ENCODE results near the gene SOX11. TPM values are rescaled to one million over a fixed set of nuclear protein-coding genes. Genes with fewer than 3 reads are reported as not detected.
"Not testable (repeated sequence)": the region's sequence is repeated elsewhere in the genome, so short reads cannot be mapped to it uniquely, and the experiment has no call there.

Gene SOX11
- total and polyA plus RNA-seq, 3 donors from 2014 or later = 0.05 to 0.08 (median 0.06) TPM

DNA sequence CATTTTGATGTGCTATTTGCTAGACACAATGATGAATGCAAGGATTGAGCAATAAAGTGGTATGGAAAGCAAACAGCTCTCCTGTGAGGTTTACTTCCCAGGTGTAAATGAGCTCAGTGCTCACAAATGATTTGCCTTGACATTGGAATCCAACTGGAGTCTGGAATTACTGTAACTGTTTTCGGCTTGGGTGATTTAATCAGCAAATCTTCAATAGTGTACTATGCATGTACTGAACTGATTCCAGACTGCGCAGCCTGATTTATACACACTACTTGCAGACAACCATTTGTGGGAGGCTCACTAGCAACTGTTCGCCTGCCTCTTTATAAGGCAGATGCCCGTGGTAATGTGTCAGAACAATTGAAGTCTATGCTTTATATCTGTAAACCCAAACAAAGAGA is 27.9 kb upstream of the SOX11 start:
- DNase-seq = no peak

DNA sequence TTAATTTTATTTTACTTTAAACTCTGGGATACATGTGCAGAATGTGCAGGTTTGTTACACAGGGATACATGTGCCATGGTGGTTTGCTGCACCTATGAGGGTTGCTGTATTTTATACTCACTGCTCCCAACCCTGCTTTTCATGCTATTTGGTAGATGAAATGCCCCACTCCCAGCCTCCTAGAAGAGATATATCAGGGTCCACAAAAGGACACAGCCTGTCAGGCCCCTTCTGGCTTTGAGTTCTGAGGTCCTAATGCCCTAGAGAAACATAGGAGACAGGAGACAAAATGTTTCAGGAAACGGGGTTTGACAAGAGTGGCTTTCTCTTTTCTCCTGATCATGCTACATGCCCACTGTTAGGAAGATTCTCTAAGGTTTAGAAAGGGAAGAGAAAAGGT is 27.1 kb upstream of the SOX11 start:
- no peaks in the 10 kb centered on the region for H3K4me1 ChIP-seq
- no peaks in the 10 kb centered on the region for H3K9me3 ChIP-seq
- no peak for TF ChIP-seq POLR2A (IDR thresholded peaks at IDR 0.05)
- TF ChIP-seq, protein P1, sequence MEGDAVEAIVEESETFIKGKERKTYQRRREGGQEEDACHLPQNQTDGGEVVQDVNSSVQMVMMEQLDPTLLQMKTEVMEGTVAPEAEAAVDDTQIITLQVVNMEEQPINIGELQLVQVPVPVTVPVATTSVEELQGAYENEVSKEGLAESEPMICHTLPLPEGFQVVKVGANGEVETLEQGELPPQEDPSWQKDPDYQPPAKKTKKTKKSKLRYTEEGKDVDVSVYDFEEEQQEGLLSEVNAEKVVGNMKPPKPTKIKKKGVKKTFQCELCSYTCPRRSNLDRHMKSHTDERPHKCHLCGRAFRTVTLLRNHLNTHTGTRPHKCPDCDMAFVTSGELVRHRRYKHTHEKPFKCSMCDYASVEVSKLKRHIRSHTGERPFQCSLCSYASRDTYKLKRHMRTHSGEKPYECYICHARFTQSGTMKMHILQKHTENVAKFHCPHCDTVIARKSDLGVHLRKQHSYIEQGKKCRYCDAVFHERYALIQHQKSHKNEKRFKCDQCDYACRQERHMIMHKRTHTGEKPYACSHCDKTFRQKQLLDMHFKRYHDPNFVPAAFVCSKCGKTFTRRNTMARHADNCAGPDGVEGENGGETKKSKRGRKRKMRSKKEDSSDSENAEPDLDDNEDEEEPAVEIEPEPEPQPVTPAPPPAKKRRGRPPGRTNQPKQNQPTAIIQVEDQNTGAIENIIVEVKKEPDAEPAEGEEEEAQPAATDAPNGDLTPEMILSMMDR (IDR thresholded peaks at IDR 0.05) = no peak
- WGBS, 2 donors = 76 to 81% methylated on average over 1 of the region's 1 CpG
- H3K27ac ChIP-seq = no peak overlapping the region
- DNase-seq = no peak
- H3K27me3 ChIP-seq = no peaks in the 10 kb centered on the region
- intact Hi-C loops (cut with DNase I; ENCODE audit: low total_unique reads) = no loop called here
- no peaks in the 10 kb centered on the region for H3K36me3 ChIP-seq (ENCODE audit: low read depth, missing control alignments)
- no peak overlapping the region for H3K4me3 ChIP-seq

More for the DNA sequence above, 27.9 kb upstream of the SOX11 start:
- Histone ChIP-seq H3K4me3 (no peak overlapping the region), H3K4me1 (no peaks in the 10 kb centered on the region), H3K36me3 (ENCODE audit: low read depth, missing control alignments) (no peaks in the 10 kb centered on the region), H3K27me3 (no peaks in the 10 kb centered on the region), H3K9me3 (no peaks in the 10 kb centered on the region), H3K27ac (no peak overlapping the region)
- WGBS, 2 donors = 88 to 93% methylated on average over 4 of the region's 4 CpGs
- TF ChIP-seq POLR2A (IDR thresholded peaks at IDR 0.05) = no peak
- TF ChIP-seq, protein P1 (IDR thresholded peaks at IDR 0.05) = no peak
- intact Hi-C loops (cut with DNase I; ENCODE audit: low total_unique reads) = no loop called here

DNA sequence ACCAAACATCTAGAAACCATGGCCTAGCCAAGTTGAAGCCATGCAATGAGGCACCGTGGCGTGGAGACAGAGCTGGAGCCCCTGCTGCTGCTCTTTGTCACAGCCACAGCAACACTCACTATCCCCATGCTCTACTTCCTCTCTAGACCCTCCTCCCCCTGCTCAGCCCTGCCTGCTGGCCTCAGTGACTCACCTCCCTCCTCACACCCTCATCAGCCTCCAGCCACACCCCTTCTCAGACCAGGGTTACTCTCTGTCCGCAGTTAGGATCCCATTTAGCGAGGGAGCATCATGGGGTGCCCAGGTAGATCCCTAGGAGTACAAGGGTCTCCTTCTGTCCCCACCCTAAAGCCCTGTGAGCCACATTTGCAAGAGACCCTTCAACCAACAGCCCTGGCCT is 25.4 kb upstream of the SOX11 start:
- TF ChIP-seq POLR2A (IDR thresholded peaks at IDR 0.05) = no peak
- TF ChIP-seq, protein P1 (IDR thresholded peaks at IDR 0.05) = no peak
- WGBS, 2 donors = 95 to 100% methylated on average over 3 to 4 of the region's 4 CpGs
- H3K27ac ChIP-seq = no peak overlapping the region
- intact Hi-C loops (cut with DNase I; ENCODE audit: low total_unique reads) = no loop called here
- H3K4me3 ChIP-seq = no peak overlapping the region
- H3K36me3 ChIP-seq (ENCODE audit: low read depth, missing control alignments) = no peaks in the 10 kb centered on the region
- no peaks in the 10 kb centered on the region for H3K4me1 ChIP-seq
- no peaks in the 10 kb centered on the region for H3K27me3 ChIP-seq
- H3K9me3 ChIP-seq = no peaks in the 10 kb centered on the region
- DNase-seq = no peak

GRCh38 chr2:5667655-5668054 is 24.5 kb upstream of the SOX11 start:
- H3K4me3 ChIP-seq; H3K4me1 ChIP-seq; DNase-seq; H3K27ac ChIP-seq; H3K36me3 ChIP-seq (ENCODE audit: low read depth, missing control alignments); H3K27me3 ChIP-seq; intact Hi-C loops (cut with DNase I; ENCODE audit: low total_unique reads); H3K9me3 ChIP-seq: not testable (repeated sequence)
- WGBS, 2 donors = 96 to 100% methylated on average over 1 of the region's 1 CpG

DNA sequence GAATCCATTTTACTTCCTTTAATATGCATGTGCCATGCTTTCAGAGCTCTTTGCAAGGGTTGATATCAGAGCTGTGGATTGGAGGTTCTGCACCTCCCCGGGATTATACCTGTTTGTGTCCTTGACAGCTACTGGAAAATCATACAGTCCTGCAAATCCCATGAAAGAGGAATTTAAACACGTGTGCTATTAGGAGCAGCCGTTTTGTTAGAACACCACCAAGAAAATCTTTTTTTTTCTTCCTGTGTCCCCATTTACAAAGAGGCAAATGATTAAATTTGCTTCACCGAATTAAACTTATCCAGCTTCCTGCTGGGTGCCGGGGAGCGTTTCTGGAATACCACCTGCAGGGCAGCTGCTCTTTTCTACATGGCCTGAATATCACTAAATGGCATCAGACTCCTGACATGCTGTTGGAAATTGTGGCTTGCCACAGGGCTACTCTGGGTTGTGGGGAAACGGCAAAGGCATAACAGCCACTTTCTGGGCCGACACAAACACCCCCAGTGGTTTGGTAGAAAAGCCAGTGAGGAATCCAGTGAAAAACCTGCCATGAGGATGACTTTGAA is 23.4 kb upstream of the SOX11 start:
- Histone ChIP-seq H3K36me3 (ENCODE audit: low read depth, missing control alignments) (no peaks in the 10 kb centered on the region), H3K27ac (no peak overlapping the region), H3K4me1 (peaks cover 1% of the 10 kb centered on the region), H3K27me3 (no peaks in the 10 kb centered on the region), H3K9me3 (no peaks in the 10 kb centered on the region), H3K4me3 (no peak overlapping the region)
- 83 to 87% methylated on average over 8 of the region's 8 CpGs for WGBS, 2 donors
- intact Hi-C loops (cut with DNase I; ENCODE audit: low total_unique reads) = no loop called here
- DNase-seq = no peak
- TF ChIP-seq, protein P1 (IDR thresholded peaks at IDR 0.05) = no peak
- no peak for TF ChIP-seq POLR2A (IDR thresholded peaks at IDR 0.05)

Measured in testis (tissue), 3 donors.